ENCODE data around the gene CRYZL1. TPM values are rescaled to one million over a fixed set of nuclear protein-coding genes. Genes with fewer than 3 reads are reported as not detected.
A peak's percentile ranks its signal among the peaks of the same experiment; 100 is the strongest.
"Not testable (repeated sequence)": the region's sequence is repeated elsewhere in the genome, so short reads cannot be mapped to it uniquely, and the experiment has no call there.

The CRYZL1 gene
- polyA plus RNA-seq, 3 donors = 62.3 to 73.5 (median 64.6) TPM

GRCh38 chr21:33640697-33641351 lies 717 bp downstream of the CRYZL1 start:
- DNase-seq (ENCODE audit: low read depth in 3 of 3, low spot score in 2 of 3) = peak in 1 of 3 donors; percentile 61

GRCh38 chr21:33634254-33634653 lies 7.3 kb downstream of the CRYZL1 start:
- no peak for DNase-seq (ENCODE audit: low read depth in 3 of 3, low spot score in 2 of 3)

DNA sequence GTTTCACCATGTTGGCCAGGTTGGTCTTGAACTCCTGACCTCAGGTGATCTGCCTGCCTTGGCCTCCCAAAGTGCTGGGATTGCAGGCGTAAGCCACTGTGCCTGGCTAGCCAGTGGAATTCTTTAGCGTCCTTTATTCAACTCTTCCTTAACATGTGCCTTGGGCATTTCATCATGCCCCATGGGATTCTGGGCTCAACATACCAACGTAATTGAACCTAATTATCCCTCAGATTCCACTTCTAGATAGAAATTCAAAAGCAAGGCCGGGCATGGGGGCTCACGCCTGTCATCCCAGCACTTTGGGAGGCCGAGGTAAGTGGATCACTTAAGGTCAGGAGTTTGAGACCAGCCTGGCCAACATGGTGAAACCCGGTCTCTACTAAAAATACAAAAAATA lies 15.4 kb downstream of the CRYZL1 start:
- not testable (repeated sequence) for DNase-seq (ENCODE audit: low read depth in 3 of 3, low spot score in 2 of 3)

GRCh38 chr21:33622253-33622652 lies 19.3 kb downstream of the CRYZL1 start:
- no peak for DNase-seq (ENCODE audit: low read depth in 3 of 3, low spot score in 2 of 3)

DNA sequence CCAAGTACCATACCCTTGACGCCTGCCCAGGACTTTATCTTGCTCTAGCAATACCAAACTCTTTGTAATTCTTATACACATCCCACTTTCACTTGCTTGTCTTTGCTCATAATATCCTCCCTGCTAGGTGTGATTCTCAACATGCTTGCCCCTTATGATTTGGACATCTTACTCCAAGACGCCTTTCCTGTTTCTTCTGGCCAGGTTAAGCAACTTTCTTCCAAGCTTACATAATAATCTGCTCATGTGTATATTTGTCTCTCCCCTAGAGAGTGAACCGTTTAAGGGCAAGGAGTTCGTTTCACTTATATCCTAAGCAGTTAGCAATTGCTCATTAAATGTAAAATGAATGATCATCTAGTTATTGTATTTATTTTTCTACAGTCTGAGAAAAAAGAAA lies 21.8 kb downstream of the CRYZL1 start:
- no peak for DNase-seq (ENCODE audit: low read depth in 3 of 3, low spot score in 2 of 3)

GRCh38 chr21:33618407-33618806 lies 23.1 kb downstream of the CRYZL1 start:
- DNase-seq (ENCODE audit: low read depth in 3 of 3, low spot score in 2 of 3) = no peak

- DNase-seq (ENCODE audit: low read depth in 3 of 3, low spot score in 2 of 3) = not testable (repeated sequence)
These were observed 24.0 kb downstream of the CRYZL1 start for GRCh38 chr21:33617565-33617964.

DNA sequence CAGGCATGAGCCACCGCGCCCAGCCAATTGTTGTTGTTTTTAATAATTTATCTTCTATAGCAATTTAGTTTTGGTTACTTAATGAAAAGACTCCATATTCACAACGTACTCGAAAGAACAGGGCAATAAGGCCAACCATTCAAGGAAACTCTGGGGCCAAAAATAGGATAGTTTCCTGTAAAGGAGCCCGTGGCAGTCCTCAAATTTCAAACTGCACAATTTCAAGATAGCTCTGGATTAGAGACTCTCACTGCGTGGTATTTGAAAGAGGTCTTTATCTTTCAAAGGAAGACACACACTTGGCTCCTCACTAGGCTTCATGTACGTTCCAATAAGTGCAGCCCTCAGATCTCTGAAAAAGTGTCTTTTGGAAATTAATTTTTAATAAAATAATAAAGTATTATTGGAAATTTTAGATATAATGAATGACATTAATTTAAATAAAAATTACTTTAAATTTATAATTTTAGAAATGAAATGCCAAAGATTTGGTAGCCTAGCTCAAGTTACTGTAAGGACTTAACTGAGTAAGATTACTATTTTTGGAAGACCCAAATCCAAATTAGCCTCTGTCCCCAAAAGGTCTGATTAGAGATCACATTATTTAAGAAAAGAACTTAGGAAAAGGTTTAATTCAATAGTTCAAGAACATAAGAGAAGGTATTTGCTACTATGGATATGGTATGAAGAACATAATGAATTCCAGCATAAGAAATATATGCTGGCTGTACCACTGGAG lies 30.4 kb downstream of the CRYZL1 start:
- no peak for DNase-seq (ENCODE audit: low read depth in 3 of 3, low spot score in 2 of 3)

DNA sequence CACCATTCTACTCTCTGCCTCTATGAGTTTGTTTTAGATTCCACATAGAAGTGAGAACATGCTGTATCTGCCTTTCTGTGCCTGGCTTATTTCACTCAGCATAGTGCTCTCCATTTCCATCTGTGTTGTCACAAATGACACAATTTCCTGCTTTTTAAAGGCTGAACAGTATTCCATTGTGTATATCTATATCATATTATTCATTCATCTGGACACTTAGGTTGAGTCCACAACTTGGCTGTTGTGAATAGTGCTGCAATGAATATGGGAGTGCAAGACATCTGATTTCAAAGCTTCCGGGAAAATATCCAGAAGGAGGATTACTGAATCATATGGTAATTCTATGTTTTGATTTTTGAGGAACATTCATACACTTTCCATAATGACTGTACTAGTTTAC lies 33.0 kb downstream of the CRYZL1 start:
- no peak for DNase-seq (ENCODE audit: low read depth in 3 of 3, low spot score in 2 of 3)

GRCh38 chr21:33598051-33598450 lies 43.5 kb downstream of the CRYZL1 start:
- no peak for DNase-seq (ENCODE audit: low read depth in 3 of 3, low spot score in 2 of 3)

DNA sequence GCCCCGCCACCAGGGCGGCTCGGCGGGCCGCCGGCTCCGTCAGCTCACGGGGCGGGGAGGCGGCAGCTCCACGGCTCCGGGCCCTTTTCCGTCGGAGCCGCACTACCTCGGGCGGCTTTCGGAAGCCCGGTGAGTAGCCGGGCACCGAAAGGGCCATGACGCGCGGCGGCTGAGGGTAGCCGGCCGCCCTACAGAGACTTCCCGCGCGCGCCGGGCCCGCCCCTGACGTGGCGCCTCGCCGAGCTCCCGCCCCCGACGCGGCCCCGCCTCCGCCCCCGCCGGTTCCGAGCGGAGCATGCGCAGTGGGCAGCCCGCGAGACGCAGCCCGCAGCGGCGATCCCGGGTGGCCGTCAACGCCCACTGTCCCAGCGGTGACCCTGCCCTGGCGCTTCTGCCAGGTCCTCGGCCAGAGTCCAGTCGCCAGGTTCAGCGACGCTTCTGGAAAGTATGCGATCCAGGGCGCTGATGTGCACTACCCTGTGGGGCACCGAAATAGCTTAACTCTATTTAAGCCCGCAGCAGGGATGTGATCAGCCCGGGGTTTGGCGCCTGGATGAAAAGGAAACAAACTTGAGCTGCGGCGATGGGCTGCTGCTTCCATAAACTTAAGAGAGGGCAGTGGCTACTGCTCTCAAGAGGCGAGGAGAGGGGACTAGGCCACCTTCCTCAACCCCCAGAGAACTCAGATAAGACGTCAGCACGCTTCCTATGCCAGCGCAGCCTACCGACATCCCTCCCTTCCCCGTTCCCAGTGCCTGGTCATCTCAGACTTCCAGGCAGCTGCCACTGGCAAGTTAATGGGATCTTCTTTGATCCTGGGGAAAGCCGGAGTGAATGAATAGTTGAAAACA lies 52.8 kb downstream of the CRYZL1 start, which contains the start of gene DONSON:
Gene DONSON (minus strand): TSS at position 200 of the 851 bp plus-strand sequence. CDS start 43 bp downstream, at position 157.
- peak; percentile 74 to 82 (median 74) for DNase-seq (ENCODE audit: low read depth in 3 of 3, low spot score in 2 of 3)

GRCh38 chr21:33587792-33588484 lies 53.6 kb downstream of the CRYZL1 start:
- DNase-seq (ENCODE audit: low read depth in 3 of 3, low spot score in 2 of 3) = peak in 2 of 3 donors; percentile 25 to 27

GRCh38 chr21:33586927-33587326 lies 54.6 kb downstream of the CRYZL1 start:
- no peak for DNase-seq (ENCODE audit: low read depth in 3 of 3, low spot score in 2 of 3)

DNA sequence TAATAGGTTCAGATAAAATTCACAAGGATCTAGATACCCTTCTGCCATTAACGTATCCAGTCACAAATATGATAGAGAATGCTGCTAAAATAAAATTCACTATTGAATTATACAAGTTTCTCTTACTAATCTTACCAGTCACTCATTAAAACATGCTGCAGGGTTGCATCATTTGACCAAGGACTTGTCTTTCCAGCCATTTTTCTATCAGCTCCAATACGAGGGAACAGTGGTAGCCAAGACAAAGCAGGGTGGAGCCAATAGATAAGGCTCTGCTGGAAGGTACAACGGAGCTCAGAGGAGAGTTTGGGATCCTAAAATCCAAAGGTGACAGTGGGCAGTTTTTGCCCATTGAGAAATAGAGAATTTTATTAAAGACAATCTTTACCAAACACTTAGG lies 57.1 kb downstream of the CRYZL1 start:
- no peak for DNase-seq (ENCODE audit: low read depth in 3 of 3, low spot score in 2 of 3)

DNA sequence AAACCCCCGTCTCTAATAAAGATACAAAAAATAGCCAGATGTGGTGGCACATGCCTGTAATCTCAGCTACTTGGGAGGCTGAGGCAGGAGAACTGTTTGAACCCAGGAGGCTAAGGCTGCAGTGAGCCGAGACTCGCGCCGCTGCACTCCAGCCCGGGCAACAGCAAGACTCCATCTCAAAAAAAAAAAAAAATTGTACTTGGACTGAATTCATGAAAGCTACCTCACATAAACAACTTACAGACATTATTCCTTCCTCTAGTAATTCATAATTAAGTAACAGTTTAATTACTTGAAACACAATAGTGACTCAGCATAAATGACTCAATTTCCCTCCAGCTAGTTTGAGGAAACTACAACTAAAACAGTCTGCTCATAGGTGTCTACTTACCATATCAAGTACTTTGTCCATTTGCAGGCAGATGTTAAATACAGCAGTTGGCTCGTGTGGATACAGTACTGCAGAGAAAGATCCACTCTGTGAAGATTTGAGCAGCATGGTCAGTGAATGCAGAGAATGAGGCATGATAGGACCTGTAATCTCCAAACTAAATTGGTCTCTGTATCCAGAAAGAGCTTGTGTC lies 62.5 kb downstream of the CRYZL1 start:
- no peak for DNase-seq (ENCODE audit: low read depth in 3 of 3, low spot score in 2 of 3)

- no peak for DNase-seq (ENCODE audit: low read depth in 3 of 3, low spot score in 2 of 3)
These were observed 63.3 kb downstream of the CRYZL1 start for GRCh38 chr21:33578214-33578613.

DNA sequence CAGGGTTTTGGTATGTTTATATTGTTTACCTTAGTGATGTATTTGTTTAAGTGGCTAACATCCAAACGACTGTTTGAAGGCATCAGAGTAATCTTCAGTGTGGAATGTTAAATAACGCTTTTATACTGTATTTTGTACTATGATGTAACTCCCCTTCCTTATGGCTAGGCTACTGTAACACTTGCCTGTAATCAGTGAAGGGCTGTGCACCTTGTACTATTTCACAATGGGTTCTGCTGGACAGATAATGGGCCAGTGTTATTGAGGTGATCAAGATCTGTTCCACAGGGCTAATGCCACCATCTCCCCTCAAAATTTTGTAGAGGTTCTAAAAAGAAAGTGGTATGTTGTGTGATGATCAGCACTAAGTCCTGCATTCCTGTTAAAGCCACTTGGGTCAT lies 64.8 kb downstream of the CRYZL1 start:
- not testable (repeated sequence) for DNase-seq (ENCODE audit: low read depth in 3 of 3, low spot score in 2 of 3)

DNA sequence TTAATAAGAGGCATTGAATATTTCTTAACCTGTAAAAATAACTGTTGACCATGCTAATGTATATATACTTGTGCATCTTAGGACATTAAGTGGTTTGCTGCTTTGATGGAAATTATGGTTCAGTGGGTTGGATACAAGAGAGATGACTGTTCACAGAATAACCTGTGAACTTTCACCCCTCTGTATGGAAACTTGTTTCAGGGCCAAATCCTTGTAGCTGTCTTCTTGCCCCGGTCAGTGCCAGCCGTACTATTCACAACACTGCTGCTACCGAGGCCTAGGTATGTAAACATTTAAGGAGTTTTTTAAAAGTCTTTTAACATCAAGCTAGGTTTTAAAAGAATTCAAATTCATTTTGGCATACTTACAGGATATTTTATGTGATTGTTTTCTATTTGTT lies 69.2 kb downstream of the CRYZL1 start:
- no peak for DNase-seq (ENCODE audit: low read depth in 3 of 3, low spot score in 2 of 3)

DNA sequence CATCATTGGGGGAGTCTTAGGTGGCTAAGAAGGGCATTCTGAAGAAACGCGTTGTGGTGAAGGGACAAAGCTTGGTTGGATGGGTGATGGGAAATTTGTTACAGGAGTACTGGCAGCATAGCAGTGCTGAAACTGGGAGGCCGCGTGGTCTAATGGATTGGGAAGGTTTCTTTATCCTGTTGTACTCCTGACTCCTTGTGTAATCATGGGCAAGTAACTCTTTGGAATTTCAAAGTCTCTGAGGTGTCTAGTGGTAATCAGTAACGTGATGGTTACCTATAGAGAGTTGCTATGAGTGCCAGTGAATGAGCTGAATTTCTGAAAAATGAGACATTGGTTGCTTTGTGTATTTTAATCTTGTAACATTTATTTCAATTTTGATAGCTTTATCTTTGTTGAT lies 71.5 kb downstream of the CRYZL1 start:
- DNase-seq (ENCODE audit: low read depth in 3 of 3, low spot score in 2 of 3) = no peak

GRCh38 chr21:33568448-33568847 lies 73.1 kb downstream of the CRYZL1 start:
- DNase-seq (ENCODE audit: low read depth in 3 of 3, low spot score in 2 of 3) = no peak

Measured in right renal cortex interstitium (tissue), 3 donors.